GM12892 (cell line): ENCODE measurements around the gene DTX1.

Experiments used
- POLR2A ChIP-seq: IDR thresholded peaks from 2 replicates; pipeline ENCODE4 v1.6.1; 2011; ENCODE audit warnings: low read depth, low read length, control low read depth
- POLR2AphosphoS5 ChIP-seq: IDR thresholded peaks from 2 replicates; pipeline ENCODE4 v1.6.1; 2011; ENCODE audit warnings: low read depth, low read length, control low read depth

GRCh38 chr12:113052326-113052725 is 4.2 kb upstream of the DTX1 start:
- TF ChIP-seq POLR2A (no peak), POLR2AphosphoS5 (no peak)
